K562 (cell line): ENCODE results near the gene TMPRSS5. TPM values are rescaled to one million over a fixed set of nuclear protein-coding genes. Genes with fewer than 3 reads are reported as not detected.
A peak's percentile ranks its signal among the peaks of the same experiment; 100 is the strongest.

Experiments used
- EGR1 ChIP-seq: fragments of 450-650 bp; conservative IDR thresholded peaks from 2 replicates; pipeline ENCODE4 v1.6.1; 2017; ENCODE audit warnings: mild to moderate bottlenecking
- ELF4 ChIP-seq: fragments of 450-650 bp; formaldehyde crosslinking; IDR thresholded peaks from 2 replicates; pipeline ENCODE4 v1.4.0; 2022; ENCODE audit warnings: missing genetic modification characterization
- ERF ChIP-seq: fragments of 450-650 bp; formaldehyde crosslinking; IDR thresholded peaks from 2 replicates; pipeline ENCODE4 v1.4.0; 2020; ENCODE audit warnings: mild to moderate bottlenecking, mixed read lengths
- GTF2A2 ChIP-seq: IDR thresholded peaks from 2 replicates; pipeline ENCODE4 v1.6.1; 2016; ENCODE audit warnings: mild to moderate bottlenecking, missing genetic modification characterization, missing compliant biosample characterization
- HNRNPUL1 ChIP-seq: fragments of 200-400 bp; formaldehyde crosslinking; IDR thresholded peaks from 2 replicates; pipeline ENCODE4 v1.6.1; 2017; ENCODE audit warnings: low read length
- JUNB ChIP-seq: fragments of 450-650 bp; formaldehyde crosslinking; conservative IDR thresholded peaks from 2 replicates; pipeline ENCODE4 v1.4.0; 2020; ENCODE audit warnings: mild to moderate bottlenecking
- KDM4B ChIP-seq, 2 experiments: fragments of 450-650 bp in 1 of 2; sonication (generic) in 1 of 2; IDR thresholded peaks; 2 replicates each; pipeline ENCODE4 v1.6.1; 2016 to 2017; ENCODE audit warnings: borderline replicate concordance in 2 of 2, antibody characterized with exemption in 1 of 2, low read depth in 1 of 2, mild to moderate bottlenecking in 1 of 2
- NCOA1 ChIP-seq: fragments of 450-650 bp; IDR thresholded peaks from 2 replicates; pipeline ENCODE4 v1.6.1; 2016; ENCODE audit warnings: low read depth
- NRF1 ChIP-seq, 2 experiments: fragments of 450-650 bp; IDR thresholded peaks in 1 of 2; conservative IDR thresholded peaks in 1 of 2; 2 replicates each; pipeline ENCODE4 v1.6.1; 2014; ENCODE audit warnings: mild to moderate bottlenecking in 2 of 2
- POLR2G ChIP-seq: fragments of 200-400 bp; formaldehyde crosslinking; IDR thresholded peaks from 2 replicates; pipeline ENCODE4 v1.6.1; 2017; ENCODE audit warnings: low read depth, mild to moderate bottlenecking, antibody characterized with exemption, low read length, moderate library complexity
- PTTG1 ChIP-seq: fragments of 450-650 bp; IDR thresholded peaks from 2 replicates; pipeline ENCODE4 v1.6.1; 2016; ENCODE audit warnings: low read depth, mild to moderate bottlenecking, missing genetic modification characterization, missing compliant biosample characterization
- SMC3 ChIP-seq: conservative IDR thresholded peaks from 2 replicates; pipeline ENCODE4 v1.6.1; 2011; ENCODE audit warnings: low read depth, low read length, improper control_type of control experiment; ENCODE audit not compliant: insufficient read depth
- ZKSCAN1 ChIP-seq: fragments of 150-350 bp; IDR thresholded peaks from 2 replicates; pipeline ENCODE4 v1.6.1; 2016; ENCODE audit warnings: low read depth, low read length
- ZNF197 ChIP-seq: fragments of 200-800 bp; sonication (Bioruptor generic); IDR thresholded peaks from 2 replicates; pipeline ENCODE4 v1.6.1; 2016; ENCODE audit warnings: low read depth, missing genetic modification characterization, missing compliant biosample characterization
- ZNF609 ChIP-seq: sonication (generic); formaldehyde crosslinking; IDR thresholded peaks from 2 replicates; pipeline ENCODE4 v1.8.1; 2023; ENCODE audit warnings: missing genetic modification reagents, mild to moderate bottlenecking, borderline replicate concordance
- ZNF644 ChIP-seq: fragments of 200-800 bp; sonication (Bioruptor generic); IDR thresholded peaks from 2 replicates; pipeline ENCODE4 v1.6.1; 2016; ENCODE audit warnings: low read depth, missing genetic modification characterization, missing compliant biosample characterization
- polyA plus RNA-seq, 8 experiments: library from polyadenylated mRNA; depleted of rRNA in 4 of 8; stranded (reverse) in 5 of 8; unstranded in 3 of 8; fragments of >200 nt; fragmentation: Nextera tagmentation in 2 of 8; fragmentation: Illumina TruSeq in 1 of 8; extraction: Ambion mirVana in 2 of 8; extraction: Trizol in 1 of 8; gene quantifications; 2 replicates each; pipeline versions ENCODE4 v1.2.1 to v1.2.3, GENCODE V29; 2011 to 2014; ENCODE audit warnings: inconsistent platforms in 1 of 8, missing spikeins in 1 of 8
- total RNA-seq, 7 experiments: library from RNA; depleted of rRNA in 6 of 7; stranded (reverse); fragments of >200 nt in 6 of 7; fragmentation: Illumina TruSeq in 2 of 7; extraction: Trizol in 2 of 7; gene quantifications; 2 replicates each; pipeline versions ENCODE4 v1.2.1 to v1.2.3, GENCODE V29; 2011 to 2021; ENCODE audit warnings: low replicate concordance in 1 of 7

The TMPRSS5 gene
- total and polyA plus RNA-seq, 9 of the 15 experiments (the other 6 are each of a cell fraction or from before 2014, with no cell fraction given): 0.07 to 0.49 (median 0.17) TPM; not detected in 1

DNA sequence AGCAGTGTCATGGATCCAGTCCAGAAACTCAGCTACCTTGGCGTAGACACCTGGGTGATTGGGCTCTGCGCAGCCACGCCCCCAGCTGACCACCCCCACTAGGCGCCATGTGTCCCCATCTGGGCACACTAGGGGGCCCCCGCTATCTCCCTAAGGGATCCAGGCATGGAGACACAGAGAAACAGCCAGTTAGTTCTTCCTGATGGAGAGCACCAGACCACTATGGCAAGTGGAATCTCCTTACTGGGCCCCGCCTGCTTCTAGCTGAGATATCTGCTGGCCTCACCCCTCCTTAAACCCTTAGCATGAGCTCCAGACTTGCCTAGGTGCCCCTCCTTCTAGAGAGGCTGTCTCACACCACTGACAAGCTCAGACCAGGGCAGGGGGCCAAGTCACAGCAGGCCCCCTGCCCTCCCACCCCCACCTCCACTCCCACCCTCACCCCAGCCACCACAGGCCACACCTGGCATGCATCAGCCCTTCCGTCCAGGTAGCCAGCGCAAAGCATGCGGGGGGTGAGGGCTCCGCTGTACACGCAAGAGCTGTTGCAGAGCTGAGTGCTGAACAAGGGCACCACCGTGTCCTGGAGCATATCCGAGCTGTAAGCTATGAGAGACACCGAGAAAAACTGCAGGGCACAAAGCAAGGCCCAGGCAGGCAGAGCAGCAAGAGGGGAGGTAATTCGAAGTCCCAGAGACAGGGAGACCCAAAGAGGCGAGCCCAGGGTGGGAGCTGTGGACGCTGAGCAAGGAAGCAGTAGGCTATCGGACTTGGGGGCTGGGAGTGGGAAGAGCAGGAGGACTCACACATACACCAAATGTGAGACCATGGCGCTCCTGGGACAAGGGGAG lies 16.1 kb downstream of the TMPRSS5 start (continued):
- TF ChIP-seq JUNB (CRISPR knock-in tag) (no peak), KDM4B (IDR thresholded peaks at IDR 0.05; ENCODE audit: borderline replicate concordance in 2 of 2, low read depth in 1 of 2) (no peak), ELF4 (CRISPR knock-in tag) (no peak), ZNF644 (tag) (no peak), POLR2G (no peak), GTF2A2 (tag) (0 out of 2 replicates have a peak, but pooled peaks have one; percentile 35), HNRNPUL1 (no peak), ZNF197 (CRISPR knock-in tag) (no peak), ZNF609 (no peak), ZKSCAN1 (peak; percentile 56; the same call in 1 of the 2 replicates), PTTG1 (tag) (no peak), EGR1 (0 out of 2 replicates have a peak, but pooled peaks have one; percentile 12), ERF (CRISPR knock-in tag) (no peak), SMC3 (0 out of 2 replicates have a peak, but pooled peaks have one; percentile 20), NRF1 (conservative IDR thresholded peaks at IDR 0.05 in 1 of 2, IDR thresholded peaks at IDR 0.05 in 1 of 2) (peak in 1 of 2 experiments; percentile 13; a peak in 1 of 4 replicates), NCOA1 (no peak)
